ENCODE results near the gene PSMA5.

PSMA5 gene

DNA sequence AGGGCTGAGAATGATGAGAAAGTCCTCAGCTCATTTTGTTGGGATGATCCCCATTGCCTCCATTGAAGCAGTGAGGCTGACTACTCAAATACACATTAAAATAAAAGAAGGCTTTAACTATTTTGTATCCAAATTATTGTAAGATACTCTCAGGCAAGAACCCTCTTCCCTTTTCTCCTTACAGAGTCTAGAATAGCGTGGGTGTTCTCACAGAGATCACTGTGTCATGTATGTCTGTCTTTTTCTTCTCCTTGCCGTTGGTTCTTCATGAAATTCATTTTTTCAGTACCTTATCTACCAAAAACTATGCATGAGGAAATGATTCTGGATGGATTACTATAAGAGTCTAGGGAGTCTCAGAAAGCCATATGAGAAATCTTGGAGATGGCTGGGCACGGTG lies 58.6 kb downstream of the PSMA5 start:
- no peak for DNase-seq (ENCODE audit: low read depth)

DNA sequence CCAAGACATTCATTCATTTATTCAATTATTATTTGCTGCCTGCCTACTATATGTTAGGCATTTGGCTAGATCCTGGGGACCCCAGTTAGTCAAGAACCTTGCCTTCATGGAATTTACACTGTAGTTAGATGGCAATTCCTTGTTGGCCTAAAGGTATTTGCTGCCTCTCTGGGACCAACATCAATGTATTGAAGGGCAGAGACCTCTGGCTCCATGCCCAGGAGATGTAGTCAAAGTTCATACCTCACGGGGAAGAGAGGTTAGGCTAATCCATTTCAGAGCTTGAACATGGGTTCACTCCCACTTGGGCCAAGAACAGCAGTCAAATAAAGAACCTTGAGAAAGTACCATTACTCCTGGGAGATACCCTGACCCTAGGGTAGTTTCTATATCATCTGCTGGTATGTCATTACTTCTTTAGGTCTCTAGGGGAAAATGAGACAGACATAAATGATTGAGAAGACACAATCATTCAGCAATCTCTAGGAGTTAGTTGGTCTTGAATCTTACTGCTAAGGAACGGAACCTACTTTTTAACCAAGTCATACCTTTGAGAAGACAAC lies 60.5 kb downstream of the PSMA5 start:
- DNase-seq (ENCODE audit: low read depth), result no peak

DNA sequence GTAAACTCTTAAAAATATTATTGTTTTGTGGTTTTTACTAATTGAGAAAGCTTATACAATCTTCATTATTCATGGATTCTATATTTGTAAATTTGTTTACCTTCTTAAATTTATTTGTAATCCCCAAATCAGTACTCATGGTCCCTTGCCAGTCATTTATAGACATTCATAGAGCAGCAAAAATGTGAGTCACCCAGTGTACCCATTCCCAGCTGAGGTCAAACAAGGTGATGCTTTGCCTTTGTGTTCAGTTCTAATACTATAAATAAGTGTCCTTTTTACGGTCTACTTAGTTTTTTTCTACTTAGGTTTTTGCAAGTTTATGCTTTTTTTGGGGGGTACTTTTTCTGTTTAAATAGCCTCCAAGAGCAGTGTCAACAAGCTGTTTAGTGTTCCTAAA lies 64.6 kb downstream of the PSMA5 start:
- peak; percentile 31 for DNase-seq (ENCODE audit: low read depth)

DNA sequence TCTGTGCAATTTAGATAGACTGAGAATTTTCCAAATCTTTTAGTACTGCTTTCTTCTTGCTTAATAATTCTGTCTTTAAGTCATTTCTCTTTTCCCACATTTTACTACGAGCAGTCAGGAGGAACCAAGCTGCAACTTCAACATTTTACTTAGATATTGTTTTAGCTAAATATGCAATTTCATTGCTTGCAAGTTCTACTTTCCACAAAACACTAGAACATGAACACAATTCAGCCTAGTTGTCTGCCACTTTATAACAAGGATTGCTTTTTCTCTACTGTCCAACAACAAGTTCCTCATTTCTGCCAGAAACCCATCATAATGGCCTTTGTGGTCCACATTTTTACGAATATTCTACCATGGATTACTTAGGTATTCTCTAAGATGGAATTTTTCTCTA lies 65.2 kb downstream of the PSMA5 start:
- no peak for DNase-seq (ENCODE audit: low read depth)

DNA sequence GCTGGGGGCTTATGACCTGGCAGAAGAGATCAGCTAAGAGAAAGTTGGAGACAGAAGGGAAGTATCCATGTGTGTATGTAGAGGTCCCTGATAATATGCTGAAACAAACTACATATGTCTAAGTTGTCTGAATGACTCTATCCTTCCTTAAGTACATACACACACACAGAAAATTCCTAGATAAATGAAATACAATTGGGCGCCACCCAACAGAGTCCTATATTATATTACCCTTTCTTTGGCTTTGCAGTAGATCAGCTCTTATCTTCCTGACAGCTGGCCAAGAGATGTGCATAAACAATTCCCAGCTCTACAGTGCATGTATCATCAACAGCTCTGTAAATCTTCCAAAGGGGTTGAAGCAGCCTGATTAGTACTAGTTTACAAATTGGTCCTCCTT lies 68.6 kb downstream of the PSMA5 start:
- no peak for DNase-seq (ENCODE audit: low read depth)

DNA sequence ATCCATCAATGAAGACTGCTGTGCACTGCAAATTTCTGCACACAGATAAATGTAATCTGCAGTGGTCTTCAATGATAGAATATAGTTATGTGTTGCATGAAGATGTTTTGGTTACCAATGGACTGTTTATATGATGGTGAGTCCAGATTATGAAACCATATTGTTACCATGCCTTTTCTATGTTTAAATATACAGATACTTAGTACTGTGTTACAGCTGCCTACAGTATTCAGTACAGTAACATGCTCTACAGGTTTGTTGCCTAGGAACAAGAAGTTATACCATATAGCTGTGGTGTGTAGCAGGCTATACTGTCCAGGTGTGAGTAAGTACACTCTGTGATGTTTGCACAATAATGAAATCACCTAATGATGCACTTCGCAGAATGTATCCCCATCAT lies 69.3 kb downstream of the PSMA5 start:
- no peak for DNase-seq (ENCODE audit: low read depth)

DNA sequence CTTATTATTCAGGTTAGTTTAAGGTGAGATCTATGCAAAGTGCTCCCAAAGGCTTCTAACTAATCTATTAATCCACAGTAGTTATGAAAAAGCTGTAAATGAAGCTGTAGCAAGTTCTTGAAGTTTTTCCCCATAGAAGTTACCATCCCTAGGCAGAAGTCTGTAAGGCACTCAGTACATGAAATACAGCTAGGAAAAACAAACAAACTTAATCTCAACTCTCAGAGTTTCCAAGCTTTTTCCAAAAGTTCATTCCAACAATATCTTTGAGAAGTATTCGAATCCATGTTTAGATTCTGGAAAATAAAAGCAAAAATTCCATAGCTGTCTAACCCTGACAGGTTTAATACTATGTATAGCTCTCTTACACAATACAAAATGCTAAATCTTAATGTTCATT lies 69.7 kb downstream of the PSMA5 start:
- DNase-seq (ENCODE audit: low read depth), result no peak

DNA sequence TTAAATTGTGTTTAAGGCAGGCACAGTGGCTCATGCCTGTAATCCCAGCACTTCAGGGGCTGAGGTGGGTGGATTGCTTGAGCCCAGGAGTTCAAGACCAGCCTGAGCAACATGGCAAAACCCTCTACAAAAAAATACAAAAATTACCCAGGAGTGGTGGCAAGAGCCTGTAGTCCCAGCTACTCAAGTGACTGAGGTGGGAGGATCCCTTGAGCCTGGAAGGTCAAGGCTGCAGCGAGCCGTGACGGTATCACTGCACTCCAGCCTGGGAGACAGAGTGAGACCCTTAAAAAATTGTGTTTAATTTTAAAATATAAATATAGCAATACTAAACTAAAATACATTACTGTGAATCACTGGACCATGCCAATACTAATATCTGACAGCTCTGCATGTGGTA lies 71.3 kb downstream of the PSMA5 start:
- DNase-seq (ENCODE audit: low read depth), result no peak

DNA sequence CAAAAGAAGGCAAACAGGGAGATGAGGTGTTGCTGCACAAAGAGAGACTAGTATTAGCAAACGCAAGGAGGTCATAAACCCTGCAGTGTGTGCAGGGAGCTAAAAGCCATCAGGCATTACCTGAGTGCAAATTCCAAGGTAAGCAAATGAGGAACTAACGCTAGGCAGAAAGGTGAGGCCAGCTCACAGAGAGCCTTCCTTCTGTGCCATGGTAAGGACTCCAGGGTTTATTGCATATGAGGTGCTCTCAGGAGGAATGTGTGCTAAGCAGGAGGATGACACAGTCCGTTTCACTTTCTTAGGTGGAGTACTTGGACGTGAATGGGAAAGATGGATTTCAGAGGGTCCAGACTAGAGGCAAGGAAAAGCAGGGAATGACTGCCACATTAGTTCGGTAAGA lies 74.8 kb downstream of the PSMA5 start:
- DNase-seq (ENCODE audit: low read depth), result no peak

DNA sequence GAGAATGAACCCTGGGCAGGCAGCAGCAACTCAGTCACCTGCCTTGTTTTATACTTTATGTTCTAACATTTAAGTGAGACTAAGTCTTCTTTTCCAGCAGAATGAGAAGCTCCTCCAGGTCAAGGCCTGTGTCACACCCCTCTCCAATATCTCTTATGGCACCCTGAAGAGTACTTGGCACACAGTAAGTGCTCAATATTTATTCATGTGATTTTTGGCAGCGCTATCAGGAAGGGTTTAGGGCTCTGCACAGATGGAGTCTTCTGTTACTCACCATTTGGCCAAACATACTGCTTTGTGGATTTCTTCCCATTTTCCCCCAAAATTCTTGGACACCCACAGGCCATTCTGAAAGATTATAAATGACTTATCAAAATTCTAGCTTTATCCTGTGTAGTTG lies 75.6 kb downstream of the PSMA5 start:
- DNase-seq (ENCODE audit: low read depth), result no peak

DNA sequence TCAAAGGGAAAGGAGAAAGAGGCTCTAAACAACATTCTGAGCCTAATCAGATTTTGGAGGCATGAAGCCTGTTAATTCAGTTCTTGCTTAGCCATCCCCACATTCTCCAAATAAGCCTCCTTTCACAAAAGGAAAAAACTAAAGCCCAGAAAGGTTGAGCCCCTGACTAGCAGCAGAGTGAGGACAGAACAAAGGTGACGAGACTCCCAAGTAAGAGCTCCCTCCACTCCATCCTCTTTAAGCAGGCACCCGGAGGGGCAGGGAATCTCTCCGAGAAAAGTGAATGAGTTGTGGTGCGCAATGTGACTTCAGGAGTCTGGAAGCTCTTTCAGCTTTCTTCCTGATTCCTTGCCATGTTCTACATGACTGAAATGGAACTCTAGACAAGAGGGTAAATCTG lies 76.1 kb downstream of the PSMA5 start:
- DNase-seq (ENCODE audit: low read depth), result no peak

Data from GM04503 (cell line).